CD4-positive, alpha-beta T cell treated with Interleukin-21 for 1 hour (primary cell): ENCODE data around the gene GRK4.
"Not testable (repeated sequence)": the region's sequence is repeated elsewhere in the genome, so short reads cannot be mapped to it uniquely, and the experiment has no call there.

Source experiments
- DNase-seq: peaks from one replicate; pipeline ENCODE4 v3.0.0-alpha.2; 2020

GRK4 gene

DNA sequence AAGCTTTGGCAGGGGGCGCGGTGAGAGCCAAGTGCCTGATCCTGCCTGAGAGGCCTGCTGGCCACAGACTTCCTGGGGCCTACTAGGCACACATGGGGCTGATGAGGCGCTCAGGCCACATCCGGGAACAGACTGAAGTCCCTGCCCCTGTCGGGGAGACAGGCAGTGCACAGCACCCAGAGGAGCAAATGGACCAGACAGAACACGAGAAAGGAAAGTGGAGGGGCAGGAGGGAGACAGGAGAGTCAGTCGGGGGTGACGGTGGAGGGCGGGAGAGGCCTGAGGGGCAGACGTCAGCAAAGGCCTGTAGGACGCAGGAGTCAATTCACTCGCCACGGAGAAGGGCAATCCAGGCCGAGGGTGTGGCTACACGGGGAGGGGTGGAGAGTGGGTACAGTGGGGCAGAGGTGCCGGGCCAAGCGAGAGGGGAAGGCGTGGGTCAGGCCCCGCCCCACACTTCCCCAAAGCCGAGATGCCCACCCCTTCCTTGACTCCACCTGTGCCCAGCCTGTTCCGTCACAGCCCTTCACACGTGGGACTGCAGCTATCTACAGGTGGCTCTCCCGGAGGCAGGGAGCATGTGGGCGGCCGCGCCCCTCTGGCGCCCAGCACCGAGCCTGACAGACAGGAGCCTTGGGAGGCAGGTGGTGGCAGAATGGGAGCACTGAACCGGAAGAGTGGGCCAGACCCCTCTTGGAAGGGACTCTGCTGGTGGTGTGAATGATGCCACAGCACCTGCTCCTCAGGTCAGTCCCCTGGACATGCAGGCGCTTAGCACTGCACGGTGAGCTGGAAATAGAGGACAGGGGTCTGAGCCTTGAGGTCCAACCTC is 20.6 kb upstream of the GRK4 start:
- DNase-seq = peak; percentile 65

GRCh38 chr4:2943364-2944090 is 19.8 kb upstream of the GRK4 start:
- DNase-seq = no peak

DNA sequence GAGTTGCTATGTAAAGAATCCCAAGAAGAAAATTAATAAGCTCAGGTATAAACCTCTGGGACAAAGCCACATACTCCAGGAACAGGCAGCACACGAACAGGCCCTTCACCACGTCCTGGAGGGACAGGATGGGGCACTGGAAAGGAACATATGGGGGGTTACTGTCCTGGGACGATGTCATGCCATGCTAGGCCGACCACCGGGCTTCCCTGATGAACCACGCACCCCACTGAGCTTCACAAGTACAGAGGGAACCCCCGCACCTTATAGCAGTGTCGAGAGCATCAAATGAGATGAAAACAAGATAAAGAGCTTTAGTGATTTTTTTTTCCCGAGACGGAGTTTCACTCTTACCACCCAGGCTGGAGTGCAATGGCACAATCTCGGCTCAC is 19.3 kb upstream of the GRK4 start:
- DNase-seq = no peak

DNA sequence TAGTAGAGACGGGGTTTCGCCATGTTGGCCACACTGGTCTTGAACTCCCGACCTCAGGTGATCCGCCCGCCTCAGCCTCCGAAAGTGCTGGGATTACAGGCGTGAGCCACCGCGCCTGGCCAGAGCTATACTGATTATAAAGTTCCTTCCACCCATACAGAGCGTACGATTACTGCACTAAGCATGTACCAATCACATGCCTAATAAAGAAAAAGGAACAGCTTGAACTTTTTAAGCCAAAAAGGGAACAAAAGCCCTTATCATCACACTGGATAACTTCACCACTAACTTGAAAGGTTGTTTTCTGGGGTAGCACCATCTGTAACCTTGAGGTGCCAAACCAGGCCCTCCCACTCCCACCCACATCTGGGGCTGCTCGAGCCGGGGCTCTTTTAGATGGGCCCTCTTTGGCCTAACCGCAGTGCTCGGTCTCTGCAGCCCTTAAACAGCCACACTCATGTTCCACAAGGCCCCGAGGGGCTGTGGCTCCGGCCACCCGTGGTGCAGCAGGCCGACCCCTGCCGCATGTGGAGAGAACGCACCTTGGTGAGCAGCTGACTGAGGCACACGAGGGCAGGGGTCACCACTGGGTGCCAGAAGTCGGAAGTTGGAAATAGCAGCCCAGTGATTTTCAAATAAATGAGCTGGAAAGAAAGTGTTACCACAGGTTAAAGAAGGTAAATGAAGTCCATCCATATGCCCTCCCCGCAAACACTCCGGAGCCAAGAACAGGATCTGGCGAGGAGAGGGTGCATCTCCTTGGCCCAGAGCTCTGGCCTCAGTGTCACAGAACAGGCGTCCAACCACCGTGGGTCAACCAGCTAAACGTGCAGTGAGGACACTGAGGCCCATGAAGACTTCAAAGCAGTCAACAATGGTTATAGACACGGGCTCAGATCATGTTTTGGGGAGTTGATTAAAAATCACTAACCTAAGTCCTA is 18.5 kb upstream of the GRK4 start:
- no peak for DNase-seq

DNA sequence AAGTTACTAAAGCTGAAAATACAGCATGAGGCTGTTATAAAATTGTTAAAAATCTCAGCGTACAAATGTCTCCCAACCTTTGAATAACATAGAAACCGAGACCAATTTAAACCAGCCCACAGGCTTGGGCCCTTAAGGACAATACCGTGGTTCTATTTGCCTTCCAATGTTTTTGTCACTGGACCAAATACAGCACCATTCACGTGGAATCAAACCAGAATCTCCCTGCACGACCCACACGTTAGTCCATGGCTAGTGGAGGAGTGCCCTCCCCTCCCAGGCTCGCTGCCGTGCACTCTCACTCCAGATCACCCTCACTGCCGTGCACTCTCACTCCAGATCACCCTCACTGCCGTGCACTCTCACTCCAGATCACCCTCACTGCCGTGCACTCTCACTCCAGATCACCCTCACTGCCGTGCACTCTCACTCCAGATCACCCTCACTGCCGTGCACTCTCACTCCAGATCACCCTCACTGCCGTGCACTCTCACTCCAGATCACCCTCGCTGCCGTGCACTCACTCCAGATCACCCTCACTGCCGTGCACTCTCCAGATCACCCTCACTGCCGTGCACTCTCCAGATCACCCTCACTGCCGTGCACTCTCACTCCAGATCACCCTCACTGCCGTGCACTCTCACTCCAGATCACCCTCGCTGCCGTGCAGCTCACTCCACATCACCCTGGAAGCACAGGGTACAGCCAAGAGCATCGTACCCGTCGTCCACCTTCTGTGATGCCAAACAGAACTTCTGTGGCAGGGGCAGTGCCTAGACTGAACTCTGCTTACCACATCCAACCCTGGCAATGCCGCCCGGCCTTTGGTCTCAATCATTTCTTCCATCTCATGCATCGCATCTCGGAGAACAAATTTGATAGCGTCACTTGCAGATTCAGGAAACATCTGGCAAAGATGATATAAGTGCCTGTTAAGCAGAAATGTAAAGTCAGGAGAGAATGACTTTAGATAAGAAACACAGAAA is 17.5 kb upstream of the GRK4 start:
- not testable (repeated sequence) for DNase-seq

DNA sequence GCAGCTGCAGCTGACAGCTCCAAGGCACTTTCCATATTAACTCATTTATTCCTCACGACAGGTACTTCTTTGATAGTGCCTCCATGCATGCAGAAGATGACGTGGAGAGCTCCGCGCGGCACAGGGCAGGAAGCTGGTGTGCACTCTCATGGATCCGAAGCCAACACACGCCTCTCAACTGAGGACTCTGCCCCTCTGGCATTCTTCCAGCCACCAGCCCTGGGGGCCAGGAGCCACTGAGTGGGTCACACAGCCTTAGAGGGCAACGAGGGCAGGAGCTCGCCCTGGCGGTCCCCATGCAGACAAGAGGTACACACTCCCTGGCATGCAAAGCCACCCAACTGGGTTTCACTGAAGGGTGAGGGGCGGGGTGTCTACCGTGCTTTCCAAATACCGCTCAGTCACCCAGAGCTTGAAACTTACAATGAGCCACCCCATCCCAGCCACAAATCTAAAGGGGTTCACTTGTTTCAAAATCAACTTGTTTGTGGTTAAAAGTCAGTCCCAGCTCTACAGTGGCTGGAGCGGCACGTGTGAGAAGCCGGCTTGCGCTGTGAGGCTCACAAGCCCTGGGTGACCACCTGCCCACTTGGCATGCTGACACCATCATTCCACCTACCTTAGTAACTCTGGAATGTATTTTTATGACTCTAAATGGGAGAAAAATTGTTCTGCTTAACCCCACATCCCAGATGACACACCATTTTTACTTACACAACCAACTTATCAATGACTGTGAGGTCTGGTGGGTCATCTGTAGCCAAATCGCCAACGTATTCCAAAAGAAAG is 16.4 kb upstream of the GRK4 start:
- DNase-seq = no peak

DNA sequence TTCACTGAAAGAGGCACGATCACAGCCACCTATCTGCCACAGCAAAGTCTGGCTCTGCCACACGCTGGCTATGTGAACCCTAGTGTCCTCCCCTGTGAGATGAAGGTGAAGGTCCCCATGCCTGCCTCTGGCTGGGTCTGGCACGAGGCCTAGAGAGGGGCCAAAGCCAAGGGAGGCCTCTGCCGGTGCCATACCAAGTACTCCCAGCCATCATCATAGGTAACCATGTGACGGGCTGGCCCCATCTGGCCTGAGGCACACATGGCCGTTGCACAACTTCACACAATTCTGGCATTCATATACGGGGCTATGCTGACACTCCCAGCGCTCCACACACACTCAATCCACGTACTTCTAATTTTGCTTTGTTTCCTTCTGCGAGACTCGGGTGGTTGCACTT is 15.4 kb upstream of the GRK4 start:
- DNase-seq = no peak

GRCh38 chr4:2948895-2949781 is 14.2 kb upstream of the GRK4 start:
- no peak for DNase-seq

DNA sequence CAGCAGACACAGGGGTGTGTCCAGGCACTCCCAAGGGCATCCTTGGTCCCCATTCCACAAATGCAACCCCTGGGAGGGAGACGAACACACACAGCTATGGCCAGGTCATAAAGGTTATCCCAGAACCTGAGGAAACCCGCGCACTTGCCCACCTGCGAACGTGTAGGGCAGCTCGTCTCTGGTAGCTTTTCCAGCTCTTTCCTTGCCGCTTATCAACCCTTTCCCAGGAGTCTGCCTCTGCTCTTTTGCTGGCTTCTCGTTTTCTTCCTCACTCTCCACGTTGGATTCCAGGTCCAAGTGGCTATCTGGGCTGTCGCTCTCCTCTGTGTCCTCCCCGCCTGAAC is 13.6 kb upstream of the GRK4 start:
- DNase-seq = no peak

- no peak for DNase-seq
Measured at GRCh38 chr4:2950221-2950989, 13.0 kb upstream of the GRK4 start.

DNA sequence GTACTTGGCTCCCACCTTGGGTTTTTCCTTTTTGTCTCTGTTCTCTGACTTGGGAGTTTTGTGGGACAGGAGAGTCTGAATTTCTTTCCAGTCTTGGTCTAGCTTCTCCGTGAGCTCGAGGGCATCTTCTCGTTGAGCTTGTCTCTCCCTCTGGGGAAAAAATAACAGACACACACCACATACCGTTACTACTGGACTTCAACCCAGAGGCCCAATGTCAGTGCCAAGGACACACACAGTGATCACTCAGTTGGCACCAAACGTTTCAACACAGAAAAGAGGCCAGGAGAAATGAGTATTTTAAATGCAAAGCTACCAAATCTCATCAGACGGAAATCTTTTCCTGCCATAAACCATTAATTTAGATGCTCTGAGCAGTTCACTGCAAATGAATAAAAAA is 9.9 kb upstream of the GRK4 start:
- DNase-seq = no peak

- DNase-seq = peak; percentile 62
Measured at GRCh38 chr4:2954358-2955185, 8.8 kb upstream of the GRK4 start.

GRCh38 chr4:2955186-2956044 is 8.0 kb upstream of the GRK4 start:
- not testable (repeated sequence) for DNase-seq

GRCh38 chr4:2958446-2958845 is 4.9 kb upstream of the GRK4 start:
- no peak for DNase-seq

GRCh38 chr4:2960450-2960849 is 2.9 kb upstream of the GRK4 start:
- DNase-seq = not testable (repeated sequence)

- no peak for DNase-seq
Measured at GRCh38 chr4:2961421-2961810, 2.0 kb upstream of the GRK4 start.

DNA sequence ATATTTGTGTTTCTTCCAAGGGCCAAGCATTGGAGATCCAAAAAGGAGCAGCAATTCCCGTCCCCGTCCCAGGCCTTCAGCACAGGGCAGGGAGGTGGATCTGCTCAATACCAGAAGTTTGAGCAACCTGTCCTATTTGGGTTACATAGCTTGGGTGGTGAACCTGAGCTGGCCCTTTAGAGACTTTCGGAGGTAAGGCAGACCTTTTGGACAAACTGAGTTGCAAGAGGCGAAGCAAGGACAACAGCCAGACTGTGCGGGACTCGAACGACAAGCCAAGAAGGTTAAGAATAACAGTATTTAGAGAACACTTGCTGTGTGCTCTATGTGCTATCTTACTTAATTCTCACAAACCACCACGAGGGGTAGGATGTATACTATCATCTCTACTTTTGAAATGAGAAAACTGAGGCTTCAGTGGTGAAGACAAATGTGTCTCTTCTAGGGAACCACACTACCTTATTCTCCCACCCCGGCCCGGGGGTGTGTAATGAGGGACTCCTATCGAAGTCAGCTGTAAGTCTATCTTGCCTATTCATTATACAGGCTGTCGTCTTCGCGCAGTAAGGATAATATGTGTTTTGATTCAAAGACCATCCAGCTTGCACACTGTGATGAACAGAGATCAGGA is 1.4 kb upstream of the GRK4 start:
- DNase-seq = peak; percentile 34
